ENCODE measurements around the gene AMIGO3. TPM values are rescaled to one million over a fixed set of nuclear protein-coding genes. Genes with fewer than 3 reads are reported as not detected.

The AMIGO3 gene
- polyA plus RNA-seq, 1 of the 3 experiments (the other 2 are of a cell fraction), result 1.1 TPM

DNA sequence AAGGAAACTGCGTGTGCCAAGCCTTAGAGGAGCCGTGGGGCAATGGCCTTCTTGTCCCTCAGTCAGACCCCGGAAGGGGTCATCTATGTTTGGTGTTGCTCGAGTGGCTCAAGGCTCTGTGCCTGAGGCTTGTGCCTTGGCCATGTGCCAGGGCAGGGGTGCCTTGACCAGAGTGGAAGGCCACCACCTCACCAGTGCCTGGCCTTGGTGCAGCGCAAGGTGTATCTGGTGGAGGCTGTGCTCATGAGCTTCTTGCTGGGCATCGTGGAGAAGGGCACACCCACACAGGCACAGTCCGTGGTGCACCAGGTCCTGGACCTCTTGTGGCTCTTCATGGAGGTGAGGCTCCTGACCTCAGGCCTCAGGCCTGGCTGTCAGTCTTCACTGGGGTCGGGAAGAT lies 19.5 kb downstream of the AMIGO3 start:
- TF ChIP-seq, protein P1, sequence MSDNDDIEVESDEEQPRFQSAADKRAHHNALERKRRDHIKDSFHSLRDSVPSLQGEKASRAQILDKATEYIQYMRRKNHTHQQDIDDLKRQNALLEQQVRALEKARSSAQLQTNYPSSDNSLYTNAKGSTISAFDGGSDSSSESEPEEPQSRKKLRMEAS (IDR thresholded peaks at IDR 0.05; ENCODE audit: low read depth), result no peak
- TF ChIP-seq GABPA (IDR thresholded peaks at IDR 0.05; ENCODE audit: low read depth), result no peak
- TF ChIP-seq, protein P2, sequence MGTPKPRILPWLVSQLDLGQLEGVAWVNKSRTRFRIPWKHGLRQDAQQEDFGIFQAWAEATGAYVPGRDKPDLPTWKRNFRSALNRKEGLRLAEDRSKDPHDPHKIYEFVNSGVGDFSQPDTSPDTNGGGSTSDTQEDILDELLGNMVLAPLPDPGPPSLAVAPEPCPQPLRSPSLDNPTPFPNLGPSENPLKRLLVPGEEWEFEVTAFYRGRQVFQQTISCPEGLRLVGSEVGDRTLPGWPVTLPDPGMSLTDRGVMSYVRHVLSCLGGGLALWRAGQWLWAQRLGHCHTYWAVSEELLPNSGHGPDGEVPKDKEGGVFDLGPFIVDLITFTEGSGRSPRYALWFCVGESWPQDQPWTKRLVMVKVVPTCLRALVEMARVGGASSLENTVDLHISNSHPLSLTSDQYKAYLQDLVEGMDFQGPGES (IDR thresholded peaks at IDR 0.05; ENCODE audit: low read depth, low read length), result no peak
- TF ChIP-seq, protein P3, sequence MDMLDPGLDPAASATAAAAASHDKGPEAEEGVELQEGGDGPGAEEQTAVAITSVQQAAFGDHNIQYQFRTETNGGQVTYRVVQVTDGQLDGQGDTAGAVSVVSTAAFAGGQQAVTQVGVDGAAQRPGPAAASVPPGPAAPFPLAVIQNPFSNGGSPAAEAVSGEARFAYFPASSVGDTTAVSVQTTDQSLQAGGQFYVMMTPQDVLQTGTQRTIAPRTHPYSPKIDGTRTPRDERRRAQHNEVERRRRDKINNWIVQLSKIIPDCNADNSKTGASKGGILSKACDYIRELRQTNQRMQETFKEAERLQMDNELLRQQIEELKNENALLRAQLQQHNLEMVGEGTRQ (IDR thresholded peaks at IDR 0.05; ENCODE audit: borderline replicate concordance, low read depth, low read length), result no peak
- TF ChIP-seq CHD2 (IDR thresholded peaks at IDR 0.05; ENCODE audit: low read length, partially characterized antibody), result no peak
- no peak for TF ChIP-seq GATA2 (CRISPR knock-in tag; IDR thresholded peaks at IDR 0.05)
- TF ChIP-seq JUND (IDR thresholded peaks at IDR 0.05), result no peak
- TF ChIP-seq RAD21 (IDR thresholded peaks at IDR 0.05; ENCODE audit: low read length), result no peak
- no peak for TF ChIP-seq MXI1 (IDR thresholded peaks at IDR 0.05; ENCODE audit: low read depth, low read length)
- TF ChIP-seq FOSL2 (IDR thresholded peaks at IDR 0.05; ENCODE audit: borderline replicate concordance, low read depth), result no peak
- TF ChIP-seq NFIC (IDR thresholded peaks at IDR 0.05; ENCODE audit: borderline replicate concordance), result no peak
- no peak for TF ChIP-seq ELF1 (IDR thresholded peaks at IDR 0.05)
- no peak for TF ChIP-seq SMC3 (IDR thresholded peaks at IDR 0.05; ENCODE audit: low read depth, low read length)
- no peak for TF ChIP-seq TAF1 (IDR thresholded peaks at IDR 0.05; ENCODE audit: borderline replicate concordance, low read depth, low read length)
- TF ChIP-seq, protein P4, sequence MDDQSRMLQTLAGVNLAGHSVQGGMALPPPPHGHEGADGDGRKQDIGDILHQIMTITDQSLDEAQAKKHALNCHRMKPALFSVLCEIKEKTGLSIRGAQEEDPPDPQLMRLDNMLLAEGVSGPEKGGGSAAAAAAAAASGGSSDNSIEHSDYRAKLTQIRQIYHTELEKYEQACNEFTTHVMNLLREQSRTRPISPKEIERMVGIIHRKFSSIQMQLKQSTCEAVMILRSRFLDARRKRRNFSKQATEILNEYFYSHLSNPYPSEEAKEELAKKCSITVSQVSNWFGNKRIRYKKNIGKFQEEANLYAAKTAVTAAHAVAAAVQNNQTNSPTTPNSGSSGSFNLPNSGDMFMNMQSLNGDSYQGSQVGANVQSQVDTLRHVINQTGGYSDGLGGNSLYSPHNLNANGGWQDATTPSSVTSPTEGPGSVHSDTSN (IDR thresholded peaks at IDR 0.05), result no peak
- TF ChIP-seq YY1 (IDR thresholded peaks at IDR 0.05; ENCODE audit: low read depth), result no peak
- TF ChIP-seq, protein P5, sequence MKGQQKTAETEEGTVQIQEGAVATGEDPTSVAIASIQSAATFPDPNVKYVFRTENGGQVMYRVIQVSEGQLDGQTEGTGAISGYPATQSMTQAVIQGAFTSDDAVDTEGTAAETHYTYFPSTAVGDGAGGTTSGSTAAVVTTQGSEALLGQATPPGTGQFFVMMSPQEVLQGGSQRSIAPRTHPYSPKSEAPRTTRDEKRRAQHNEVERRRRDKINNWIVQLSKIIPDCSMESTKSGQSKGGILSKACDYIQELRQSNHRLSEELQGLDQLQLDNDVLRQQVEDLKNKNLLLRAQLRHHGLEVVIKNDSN (IDR thresholded peaks at IDR 0.05; ENCODE audit: borderline replicate concordance, low read depth), result no peak
- no peak for TF ChIP-seq FOXM1 (IDR thresholded peaks at IDR 0.05; ENCODE audit: low read depth)
- no peak for TF ChIP-seq TCF12 (IDR thresholded peaks at IDR 0.05)
- TF ChIP-seq TEAD4 (IDR thresholded peaks at IDR 0.05; ENCODE audit: borderline replicate concordance, insufficient read depth), result no peak
- Histone ChIP-seq H3K9ac (no peak overlapping the region), H3F3A (replicated peaks; ENCODE audit: insufficient read depth) (no peaks in the 10 kb centered on the region), H3K4me2 (no peak overlapping the region), H4K20me1 (ENCODE audit: insufficient read depth) (no peaks in the 10 kb centered on the region), H3K4me1 (ENCODE audit: control insufficient read depth in 1 of 2, insufficient read depth in 2 of 2, low read depth in 1 of 2, low read length in 1 of 2) (no peaks in the 10 kb centered on the region), H3K27me3 (ENCODE audit: insufficient read depth) (no peaks in the 10 kb centered on the region), H3K9me2 (no peaks in the 10 kb centered on the region), H3K27ac (ENCODE audit: low read depth in 2 of 2, low read length in 1 of 2) (no peak overlapping the region), H3K4me3 (ENCODE audit: low read depth in 2 of 2, low read length in 1 of 2) (no peak overlapping the region), H3K9me3 (no peaks in the 10 kb centered on the region), H2AFZ (ENCODE audit: low read depth) (no peak overlapping the region), H3K79me2 (ENCODE audit: insufficient read depth) (no peaks in the 10 kb centered on the region), H3K36me3 (replicated peaks in 1 of 2; ENCODE audit: control insufficient read depth in 1 of 2, insufficient read depth in 2 of 2, low read length in 1 of 2) (peaks cover 0 to 38% of the 10 kb centered on the region in 2 experiments)
- no peak for DNase-seq
- WGBS (ENCODE audit: low lambda C conversion rate), result 78% methylated on average over 4 of the region's 8 CpGs
- ChIA-PET CTCF (interaction anchor here (1.4 to 8.1 kb wide), 3 partner anchors 11 to 160 kb away, joined by 3 to 76 read pairs (median 19); partner anchors contain the start of gene AMIGO3), POLR2A (no interaction called here)
